K562 (cell line): ENCODE results near the gene ZER1. TPM values are rescaled to one million over a fixed set of nuclear protein-coding genes. Genes with fewer than 3 reads are reported as not detected.

Experiments used
- ARID3A ChIP-seq: IDR thresholded peaks from 2 replicates; pipeline ENCODE4 v1.6.1; 2012; ENCODE audit warnings: low read depth, low read length, improper control_type of control experiment, borderline replicate concordance
- CBX8 ChIP-seq: fragments of 200-600 bp; sonication (generic); IDR thresholded peaks from 2 replicates; pipeline ENCODE4 v1.6.1; 2012; ENCODE audit warnings: borderline replicate concordance, mixed run types, low read depth, mild to moderate bottlenecking, moderate library complexity, mixed read lengths, low read length, control low read depth, inconsistent platforms; ENCODE audit not compliant: poor library complexity, severe bottlenecking; ENCODE audit errors: extremely low read depth
- DPF2 ChIP-seq: fragments of 450-650 bp; IDR thresholded peaks from 2 replicates; pipeline ENCODE4 v1.6.1; 2016
- FOXJ3 ChIP-seq: sonication (generic); formaldehyde crosslinking; IDR thresholded peaks from 2 replicates; pipeline ENCODE4 v1.4.0; 2020; ENCODE audit warnings: mild to moderate bottlenecking, missing genetic modification reagents
- MBD2 ChIP-seq: sonication (generic); IDR thresholded peaks from 2 replicates; pipeline ENCODE4 v1.6.1; 2016; ENCODE audit warnings: low read depth, borderline replicate concordance
- NFIC ChIP-seq: fragments of 450-650 bp; IDR thresholded peaks from 2 replicates; pipeline ENCODE4 v1.6.1; 2017; ENCODE audit warnings: mild to moderate bottlenecking, inconsistent platforms
- NKRF ChIP-seq: fragments of 450-650 bp; IDR thresholded peaks from 2 replicates; pipeline ENCODE4 v1.6.1; 2016; ENCODE audit warnings: borderline replicate concordance
- POLR2H ChIP-seq: IDR thresholded peaks from 2 replicates; pipeline ENCODE4 v1.6.1; 2016; ENCODE audit warnings: missing genetic modification characterization, low read depth, mild to moderate bottlenecking, control low read depth, missing compliant biosample characterization, moderate library complexity
- RHOXF2B ChIP-seq: fragments of 250-450 bp; sonication (Bioruptor Pico); conservative IDR thresholded peaks from 2 replicates; pipeline ENCODE4 v1.5.1; 2021
- SMARCA5 ChIP-seq: fragments of 450-650 bp; IDR thresholded peaks from 2 replicates; pipeline ENCODE4 v1.6.1; 2016
- SRSF1 ChIP-seq: fragments of 200-400 bp; formaldehyde crosslinking; IDR thresholded peaks from 2 replicates; pipeline ENCODE4 v1.6.1; 2017; ENCODE audit warnings: mild to moderate bottlenecking, low read depth, low read length, moderate library complexity
- SRSF3 ChIP-seq: fragments of 200-400 bp; formaldehyde crosslinking; IDR thresholded peaks from 2 replicates; pipeline ENCODE4 v1.6.1; 2016; ENCODE audit warnings: mild to moderate bottlenecking, low read length, moderate library complexity; ENCODE audit not compliant: insufficient read depth
- XRCC4 ChIP-seq: IDR thresholded peaks from one replicate; pipeline ENCODE4 v1.6.1; 2011; ENCODE audit not compliant: insufficient read depth, insufficient read length; ENCODE audit errors: extremely low read depth
- ZBTB7A ChIP-seq: IDR thresholded peaks from 2 replicates; pipeline ENCODE4 v1.6.1; 2011; ENCODE audit warnings: low read depth, mild to moderate bottlenecking, low read length, moderate library complexity, borderline replicate concordance; ENCODE audit not compliant: control insufficient read depth
- ZFP36 ChIP-seq: fragments of 150-350 bp; IDR thresholded peaks from 2 replicates; pipeline ENCODE4 v1.6.1; 2018; ENCODE audit warnings: low read length, low read depth; ENCODE audit not compliant: partially characterized antibody
- ZKSCAN3 ChIP-seq: fragments of 250-450 bp; sonication (Bioruptor Pico); IDR thresholded peaks from 2 replicates; pipeline ENCODE4 v1.4.0; 2020
- ZNF134 ChIP-seq: fragments of 250-450 bp; sonication (Bioruptor Pico); conservative IDR thresholded peaks from 2 replicates; pipeline ENCODE4 v1.4.0; 2020
- ZSCAN32 ChIP-seq: fragments of 450-650 bp; formaldehyde crosslinking; IDR thresholded peaks from 2 replicates; pipeline ENCODE4 v1.4.0; 2020; ENCODE audit warnings: mild to moderate bottlenecking, moderate library complexity
- polyA plus RNA-seq, 8 experiments: library from polyadenylated mRNA; depleted of rRNA in 4 of 8; stranded (reverse) in 5 of 8; unstranded in 3 of 8; fragments of >200 nt; fragmentation: Nextera tagmentation in 2 of 8; fragmentation: Illumina TruSeq in 1 of 8; extraction: Ambion mirVana in 2 of 8; extraction: Trizol in 1 of 8; gene quantifications; 2 replicates each; pipeline versions ENCODE4 v1.2.1 to v1.2.3, GENCODE V29; 2011 to 2014; ENCODE audit warnings: inconsistent platforms in 1 of 8, missing spikeins in 1 of 8
- total RNA-seq, 7 experiments: library from RNA; depleted of rRNA in 6 of 7; stranded (reverse); fragments of >200 nt in 6 of 7; fragmentation: Illumina TruSeq in 2 of 7; extraction: Trizol in 2 of 7; gene quantifications; 2 replicates each; pipeline versions ENCODE4 v1.2.1 to v1.2.3, GENCODE V29; 2011 to 2021; ENCODE audit warnings: low replicate concordance in 1 of 7
- TF ChIP-seq, protein P1 (sequence below): fragments of 250-450 bp; sonication (Bioruptor Pico); IDR thresholded peaks from 2 replicates; pipeline ENCODE4 v1.6.1; 2021; ENCODE audit warnings: mild to moderate bottlenecking
- TF ChIP-seq, protein P2 (sequence below), 2 experiments: fragments of 450-650 bp; IDR thresholded peaks; 2 replicates each; pipeline ENCODE4 v1.6.1; 2016
- TF ChIP-seq, protein P3 (sequence below): sonication (generic); formaldehyde crosslinking; IDR thresholded peaks from 2 replicates; pipeline ENCODE4 v1.8.0; 2022; ENCODE audit warnings: mild to moderate bottlenecking, missing genetic modification reagents
- TF ChIP-seq, protein P4 (sequence below): fragments of 450-650 bp; IDR thresholded peaks from 2 replicates; pipeline ENCODE4 v1.6.1; 2016; ENCODE audit warnings: low read depth, mild to moderate bottlenecking, moderate library complexity

Gene ZER1
- total and polyA plus RNA-seq, 9 of the 15 experiments (the other 6 are each of a cell fraction or from before 2014, with no cell fraction given) = 0.07 to 10.7 (median 6.2) TPM

DNA sequence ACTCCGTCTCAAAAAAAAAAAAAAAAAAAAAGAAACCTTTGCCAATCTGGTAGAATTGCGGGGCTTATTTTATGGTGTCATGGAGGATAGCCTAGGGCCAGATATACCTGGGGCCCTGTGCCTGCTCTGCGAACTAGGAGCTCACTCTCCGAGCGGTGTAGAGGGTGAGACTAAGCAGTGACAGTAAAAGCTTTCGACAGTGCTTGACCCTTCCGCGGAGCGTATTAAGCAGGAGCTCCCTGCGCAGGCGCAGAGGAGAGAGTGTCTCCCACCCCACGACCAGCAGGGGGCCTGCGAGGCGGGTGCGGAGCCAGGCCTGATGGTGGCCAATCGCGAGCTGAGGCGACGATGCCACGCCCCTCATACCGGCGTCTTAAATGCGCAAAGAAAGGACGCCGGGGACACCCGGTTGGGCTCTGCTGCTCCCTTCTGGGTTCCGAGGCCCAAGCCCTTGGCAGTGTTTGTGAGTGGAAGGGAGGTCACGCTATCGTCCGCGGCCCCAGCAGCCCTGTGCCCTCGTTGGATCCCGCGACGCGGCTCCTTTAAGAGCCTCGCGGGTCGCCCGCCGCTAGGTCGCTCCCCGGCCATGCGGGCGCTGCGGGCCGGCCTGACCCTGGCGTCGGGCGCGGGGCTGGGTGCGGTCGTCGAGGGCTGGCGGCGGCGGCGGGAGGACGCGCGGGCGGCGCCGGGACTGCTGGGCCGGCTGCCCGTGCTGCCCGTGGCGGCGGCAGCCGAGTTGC, 46.5 kb upstream of the ZER1 start, which contains the start of gene ENDOG (continued):
- TF ChIP-seq SRSF1 (no peak), ZBTB7A (peak; percentile 12; the same call in 1 of the 2 replicates), FOXJ3 (CRISPR knock-in tag) (no peak), NKRF (no peak; the same call in 1 of the 2 replicates), ZFP36 (no peak), SMARCA5 (no peak), RHOXF2B (CRISPR knock-in tag) (no peak), CBX8 (no peak), NFIC (peak; percentile 61), POLR2H (peak; percentile 87), ZKSCAN3 (no peak), ZNF134 (CRISPR knock-in tag) (no peak), ARID3A (no peak), ZSCAN32 (CRISPR knock-in tag) (no peak), SRSF3 (no peak), MBD2 (peak; percentile 65), XRCC4 (no peak), DPF2 (no peak)
- TF ChIP-seq, protein P1, sequence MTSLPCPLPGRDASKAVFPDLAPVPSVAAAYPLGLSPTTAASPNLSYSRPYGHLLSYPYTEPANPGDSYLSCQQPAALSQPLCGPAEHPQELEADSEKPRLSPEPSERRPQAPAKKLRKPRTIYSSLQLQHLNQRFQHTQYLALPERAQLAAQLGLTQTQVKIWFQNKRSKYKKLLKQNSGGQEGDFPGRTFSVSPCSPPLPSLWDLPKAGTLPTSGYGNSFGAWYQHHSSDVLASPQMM (CRISPR knock-in tag) = no peak
- TF ChIP-seq, protein P2, sequence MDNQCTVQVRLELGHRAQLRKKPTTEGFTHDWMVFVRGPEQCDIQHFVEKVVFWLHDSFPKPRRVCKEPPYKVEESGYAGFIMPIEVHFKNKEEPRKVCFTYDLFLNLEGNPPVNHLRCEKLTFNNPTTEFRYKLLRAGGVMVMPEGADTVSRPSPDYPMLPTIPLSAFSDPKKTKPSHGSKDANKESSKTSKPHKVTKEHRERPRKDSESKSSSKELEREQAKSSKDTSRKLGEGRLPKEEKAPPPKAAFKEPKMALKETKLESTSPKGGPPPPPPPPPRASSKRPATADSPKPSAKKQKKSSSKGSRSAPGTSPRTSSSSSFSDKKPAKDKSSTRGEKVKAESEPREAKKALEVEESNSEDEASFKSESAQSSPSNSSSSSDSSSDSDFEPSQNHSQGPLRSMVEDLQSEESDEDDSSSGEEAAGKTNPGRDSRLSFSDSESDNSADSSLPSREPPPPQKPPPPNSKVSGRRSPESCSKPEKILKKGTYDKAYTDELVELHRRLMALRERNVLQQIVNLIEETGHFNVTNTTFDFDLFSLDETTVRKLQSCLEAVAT (IDR thresholded peaks at IDR 0.05) = peak in 1 of 2 experiments; percentile 73; a peak in 2 of 4 replicates
- TF ChIP-seq, protein P3, sequence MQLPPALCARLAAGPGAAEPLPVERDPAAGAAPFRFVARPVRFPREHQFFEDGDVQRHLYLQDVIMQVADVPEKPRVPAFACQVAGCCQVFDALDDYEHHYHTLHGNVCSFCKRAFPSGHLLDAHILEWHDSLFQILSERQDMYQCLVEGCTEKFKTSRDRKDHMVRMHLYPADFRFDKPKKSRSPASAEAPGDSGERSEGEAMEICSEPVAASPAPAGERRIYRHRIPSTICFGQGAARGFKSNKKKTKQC (CRISPR knock-in tag) = peak; percentile 72; the same call in 1 of the 2 replicates
- TF ChIP-seq, protein P4, sequence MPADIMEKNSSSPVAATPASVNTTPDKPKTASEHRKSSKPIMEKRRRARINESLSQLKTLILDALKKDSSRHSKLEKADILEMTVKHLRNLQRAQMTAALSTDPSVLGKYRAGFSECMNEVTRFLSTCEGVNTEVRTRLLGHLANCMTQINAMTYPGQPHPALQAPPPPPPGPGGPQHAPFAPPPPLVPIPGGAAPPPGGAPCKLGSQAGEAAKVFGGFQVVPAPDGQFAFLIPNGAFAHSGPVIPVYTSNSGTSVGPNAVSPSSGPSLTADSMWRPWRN = no peak
